Measurements from ENCODE around the gene KCNH1. TPM values are rescaled to one million over a fixed set of nuclear protein-coding genes. Genes with fewer than 3 reads are reported as not detected.

KCNH1 gene
- total and polyA plus RNA-seq, 10 of the 15 experiments (the other 5 are each of a cell fraction or from before 2014, with no cell fraction given), result 0.02 to 0.04 (median 0.04) TPM; not detected in 7

- TF ChIP-seq ZZZ3 (IDR thresholded peaks at IDR 0.05; ENCODE audit: control insufficient read depth, insufficient read length, low read depth) (no peak), CEBPB (IDR thresholded peaks at IDR 0.05; ENCODE audit: borderline replicate concordance in 1 of 2, low read depth in 2 of 2, low read length in 2 of 2) (no peak), NR2C1 (IDR thresholded peaks at IDR 0.05) (no peak), BMI1 (IDR thresholded peaks at IDR 0.05; ENCODE audit: borderline replicate concordance) (no peak), NFYB (IDR thresholded peaks at IDR 0.05; ENCODE audit: insufficient read depth, low read depth, low read length) (no peak), POLR2A (IDR thresholded peaks at IDR 0.05; ENCODE audit: low read depth, low read length) (no peak), YY1 (IDR thresholded peaks at IDR 0.05; ENCODE audit: low read depth, low read length) (no peak)
- SMC1A ChIA-PET (ENCODE audit: uncharacterized antibody, unreplicated experiment), result no interaction called here
- whole genome bisulfite sequencing (ENCODE audit: insufficient coverage, insufficient replicate concordance, low lambda C conversion rate, missing lambda C conversion rate), result 39% methylated on average over 7 of the region's 7 CpGs
- Histone ChIP-seq H3K4me1 (ENCODE audit: control insufficient read depth, insufficient read depth, low read length) (no peaks in the 10 kb centered on the region), H4K20me1 (ENCODE audit: control insufficient read depth, insufficient read depth) (no peaks in the 10 kb centered on the region), H3K27me3 (replicated peaks in 1 of 2; ENCODE audit: control insufficient read depth in 2 of 2, insufficient read depth in 2 of 2, low read length in 1 of 2) (no peaks in the 10 kb centered on the region), H2AFZ (ENCODE audit: control insufficient read depth, low read depth, low read length) (no peak overlapping the region), H3K27ac (ENCODE audit: control insufficient read depth, insufficient read depth) (no peak overlapping the region), H3K79me2 (ENCODE audit: control insufficient read depth, insufficient read depth, low read length) (no peaks in the 10 kb centered on the region), H3K9ac (ENCODE audit: control insufficient read depth, insufficient read depth, low read length) (no peak overlapping the region), H3K9me3 (replicated peaks; ENCODE audit: control insufficient read depth, insufficient read depth, low read length) (no peaks in the 10 kb centered on the region), H3K4me3 (no peak overlapping the region), H3K4me2 (ENCODE audit: control insufficient read depth, insufficient read depth) (no peak overlapping the region), H3K36me3 (ENCODE audit: control insufficient read depth in 2 of 2, insufficient read depth in 2 of 2, low read length in 1 of 2) (no peaks in the 10 kb centered on the region)
- ATAC-seq (no peak), DNase-seq (ENCODE audit: low read depth, low spot score) (no peak), FAIRE-seq (no peak)
- CTCF ChIA-PET, result interaction anchor here (0.7 to 3.1 kb wide), 7 partner anchors 183 to 543 kb away, joined by 3 to 17 read pairs (median 3); no protein-coding TSS in a partner anchor
- BruUV-seq (replicated peaks), result no TSS peak
- in situ Hi-C loops (cut with MboI), result no loop called here
- RAD21 ChIA-PET (ENCODE audit: unreplicated experiment), result interaction anchor here (1.2 kb wide), 1 partner anchor 503 kb away, joined by 5 read pairs; no protein-coding TSS in a partner anchor
- POLR2A ChIA-PET, result interaction anchor here (0.6 kb wide), 1 partner anchor 15 kb away, joined by 3 read pairs; no protein-coding TSS in a partner anchor
- intact Hi-C loops (cut with micrococcal nuclease; ENCODE audit: unreplicated experiment), result loop anchor here (5.0 kb wide), 1 partner anchor 544 kb away; no protein-coding TSS in a partner anchor
Measured at GRCh38 chr1:210951279-210951678, 182.7 kb downstream of the KCNH1 start.

All from GM12878 (cell line).